ENCODE measurements around the gene C3orf80. TPM values are rescaled to one million over a fixed set of nuclear protein-coding genes. Genes with fewer than 3 reads are reported as not detected.

The C3orf80 gene
- total and polyA plus RNA-seq, 10 of the 15 experiments (the other 5 are each of a cell fraction or from before 2014, with no cell fraction given) = 0.02 to 0.04 TPM; not detected in 8

DNA sequence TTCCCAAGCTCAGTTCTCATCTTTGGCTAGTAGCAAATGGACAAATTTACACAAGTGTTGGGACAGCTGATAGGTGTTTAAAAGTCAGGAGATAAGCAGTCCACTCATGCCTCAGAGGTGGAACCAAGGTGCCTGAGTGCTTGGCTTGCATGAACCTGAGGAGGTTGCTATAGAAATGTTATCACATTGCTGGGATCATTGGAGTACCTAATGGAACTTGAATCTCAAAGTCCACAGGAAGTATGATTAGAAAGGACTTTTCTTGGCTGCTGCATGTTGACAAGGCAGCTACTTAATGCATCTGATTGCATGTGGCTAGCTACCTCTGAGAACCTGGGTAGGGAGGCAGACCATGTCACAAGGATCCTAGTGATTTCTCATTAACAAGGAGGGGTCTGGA, 39.5 kb upstream of the C3orf80 start (continued):
- no peak for TF ChIP-seq RBBP5 (conservative IDR thresholded peaks at IDR 0.05)

DNA sequence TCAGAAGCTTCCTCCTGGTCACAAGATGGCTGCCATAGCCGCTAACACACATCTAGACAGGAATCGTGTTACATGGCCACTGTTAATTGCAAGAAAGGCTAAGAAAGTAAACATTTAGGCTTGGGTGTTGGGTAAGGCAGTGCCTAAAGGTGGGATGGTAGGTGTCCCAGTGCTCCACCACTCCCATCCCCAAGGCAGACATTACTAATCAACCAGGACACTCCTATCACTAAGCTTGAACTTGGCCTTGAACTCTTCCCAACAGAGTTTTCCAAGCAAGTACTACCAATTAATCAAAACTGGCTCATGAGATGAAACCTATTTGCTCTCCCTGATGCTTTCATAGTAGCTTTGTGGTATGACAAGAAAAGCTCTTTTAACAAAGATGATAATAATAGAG, 37.9 kb upstream of the C3orf80 start:
- ChIA-PET CTCF (interaction anchor here (1.7 kb wide), 1 partner anchor 24 kb away, joined by 4 read pairs; no protein-coding TSS in a partner anchor), RAD21 (ENCODE audit: unreplicated experiment) (no interaction called here), SMC1A (ENCODE audit: uncharacterized antibody, unreplicated experiment) (interaction anchor here (0.6 to 0.9 kb wide), 3 partner anchors 143 to 155 kb away, joined by 3 read pairs; no protein-coding TSS in a partner anchor), POLR2A (no interaction called here)
- Histone ChIP-seq H3K4me1 (ENCODE audit: control insufficient read depth, insufficient read depth, low read length) (no peaks in the 10 kb centered on the region), H2AFZ (ENCODE audit: control insufficient read depth, low read depth, low read length) (no peak overlapping the region), H4K20me1 (ENCODE audit: control insufficient read depth, insufficient read depth) (no peaks in the 10 kb centered on the region), H3K79me2 (ENCODE audit: control insufficient read depth, insufficient read depth, low read length) (no peaks in the 10 kb centered on the region), H3K4me3 (no peak overlapping the region), H3K27ac (ENCODE audit: control insufficient read depth, insufficient read depth) (no peak overlapping the region), H3K9ac (ENCODE audit: control insufficient read depth, insufficient read depth, low read length) (no peak overlapping the region), H3K36me3 (ENCODE audit: control insufficient read depth in 2 of 2, insufficient read depth in 2 of 2, low read length in 1 of 2) (no peaks in the 10 kb centered on the region), H3K4me2 (ENCODE audit: control insufficient read depth, insufficient read depth) (no peak overlapping the region), H3K9me3 (replicated peaks; ENCODE audit: control insufficient read depth, insufficient read depth, low read length) (no peaks in the 10 kb centered on the region), H3K27me3 (replicated peaks in 1 of 2; ENCODE audit: control insufficient read depth in 2 of 2, insufficient read depth in 2 of 2, low read length in 1 of 2) (no peaks in the 10 kb centered on the region)
- no peak for ATAC-seq
- no peak for FAIRE-seq
- in situ Hi-C loops (cut with MboI) (no loop called here), intact Hi-C loops (cut with micrococcal nuclease; ENCODE audit: unreplicated experiment) (no loop called here)
- no TSS peak for BruUV-seq (replicated peaks)
- no peak for TF ChIP-seq IKZF1 (conservative IDR thresholded peaks at IDR 0.05)
- 0 out of 2 replicates have a peak, but pooled peaks have one; percentile 34 for TF ChIP-seq YY1 (IDR thresholded peaks at IDR 0.05; ENCODE audit: low read depth, low read length)
- TF ChIP-seq HDAC2 (IDR thresholded peaks at IDR 0.05) = no peak
- no peak for DNase-seq (ENCODE audit: low read depth, low spot score)
- WGBS (ENCODE audit: insufficient coverage, insufficient replicate concordance, low lambda C conversion rate, missing lambda C conversion rate) = 50% methylated on average over 2 of the region's 2 CpGs

DNA sequence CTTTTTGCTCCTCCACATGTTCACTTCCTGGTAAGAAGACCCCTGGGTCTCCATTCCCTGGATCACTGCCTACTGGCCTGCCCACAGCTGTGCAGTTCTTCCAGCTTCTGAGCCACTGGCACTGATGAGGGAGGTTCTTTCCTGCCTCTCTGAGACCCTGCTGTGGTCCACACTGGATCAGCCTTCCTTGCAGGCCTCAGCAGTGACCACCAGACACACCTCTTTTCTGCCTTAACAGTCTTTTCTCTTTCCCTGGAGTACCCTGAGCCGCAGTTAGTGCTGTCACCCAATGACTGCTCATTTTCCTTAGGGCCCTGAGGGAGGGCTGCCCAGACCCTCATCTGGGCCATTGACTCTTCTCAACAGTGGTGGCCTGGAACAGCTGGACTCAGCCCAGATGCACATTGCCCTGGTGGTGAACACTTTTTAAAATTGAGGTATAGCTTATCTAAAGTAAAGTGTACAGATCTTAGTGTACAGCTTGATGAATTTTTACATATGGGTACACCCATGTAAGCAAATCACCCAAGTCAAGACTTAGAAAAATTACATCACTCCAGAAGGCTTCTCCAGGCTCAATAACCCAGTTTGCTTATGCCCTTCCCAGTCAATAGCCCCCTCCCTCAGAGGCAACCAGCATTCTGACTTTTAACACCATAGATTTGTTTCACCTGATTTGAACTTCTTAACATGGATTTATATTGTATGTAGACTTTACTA, 32.8 kb upstream of the C3orf80 start:
- in situ Hi-C loops (cut with MboI) (no loop called here), intact Hi-C loops (cut with micrococcal nuclease; ENCODE audit: unreplicated experiment) (no loop called here)
- Histone ChIP-seq H3K4me1 (ENCODE audit: control insufficient read depth, insufficient read depth, low read length) (no peaks in the 10 kb centered on the region), H3K4me2 (ENCODE audit: control insufficient read depth, insufficient read depth) (no peak overlapping the region), H3K9me3 (replicated peaks; ENCODE audit: control insufficient read depth, insufficient read depth, low read length) (no peaks in the 10 kb centered on the region), H2AFZ (ENCODE audit: control insufficient read depth, low read depth, low read length) (no peak overlapping the region), H3K27ac (ENCODE audit: control insufficient read depth, insufficient read depth) (no peak overlapping the region), H3K36me3 (ENCODE audit: control insufficient read depth in 2 of 2, insufficient read depth in 2 of 2, low read length in 1 of 2) (no peaks in the 10 kb centered on the region), H3K4me3 (no peak overlapping the region), H3K27me3 (replicated peaks in 1 of 2; ENCODE audit: control insufficient read depth in 2 of 2, insufficient read depth in 2 of 2, low read length in 1 of 2) (no peaks in the 10 kb centered on the region), H3K79me2 (ENCODE audit: control insufficient read depth, insufficient read depth, low read length) (no peaks in the 10 kb centered on the region), H3K9ac (ENCODE audit: control insufficient read depth, insufficient read depth, low read length) (no peak overlapping the region), H4K20me1 (ENCODE audit: control insufficient read depth, insufficient read depth) (no peaks in the 10 kb centered on the region)
- 80% methylated on average over 1 of the region's 1 CpG for WGBS (ENCODE audit: insufficient coverage, insufficient replicate concordance, low lambda C conversion rate, missing lambda C conversion rate)
- no peak for TF ChIP-seq ZNF217 (IDR thresholded peaks at IDR 0.05)
- no peak for TF ChIP-seq EED (IDR thresholded peaks at IDR 0.05; ENCODE audit: low read depth)
- no peak for TF ChIP-seq CHD1 (IDR thresholded peaks at IDR 0.05; ENCODE audit: low read depth, low read length)
- no peak for TF ChIP-seq BHLHE40 (IDR thresholded peaks at IDR 0.05; ENCODE audit: borderline replicate concordance in 1 of 2, low read depth in 2 of 2, low read length in 1 of 2)
- no peak for TF ChIP-seq NFXL1 (IDR thresholded peaks at IDR 0.05; ENCODE audit: borderline replicate concordance)
- TF ChIP-seq NR2C2 (IDR thresholded peaks at IDR 0.05; ENCODE audit: borderline replicate concordance, control insufficient read depth, insufficient read length, low read depth) = no peak
- no peak for TF ChIP-seq SUZ12 (IDR thresholded peaks at IDR 0.05; ENCODE audit: unreplicated experiment)
- no peak for TF ChIP-seq RFX5 (IDR thresholded peaks at IDR 0.05; ENCODE audit: low read depth, low read length)
- TF ChIP-seq, protein P1, sequence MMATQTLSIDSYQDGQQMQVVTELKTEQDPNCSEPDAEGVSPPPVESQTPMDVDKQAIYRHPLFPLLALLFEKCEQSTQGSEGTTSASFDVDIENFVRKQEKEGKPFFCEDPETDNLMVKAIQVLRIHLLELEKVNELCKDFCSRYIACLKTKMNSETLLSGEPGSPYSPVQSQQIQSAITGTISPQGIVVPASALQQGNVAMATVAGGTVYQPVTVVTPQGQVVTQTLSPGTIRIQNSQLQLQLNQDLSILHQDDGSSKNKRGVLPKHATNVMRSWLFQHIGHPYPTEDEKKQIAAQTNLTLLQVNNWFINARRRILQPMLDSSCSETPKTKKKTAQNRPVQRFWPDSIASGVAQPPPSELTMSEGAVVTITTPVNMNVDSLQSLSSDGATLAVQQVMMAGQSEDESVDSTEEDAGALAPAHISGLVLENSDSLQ (IDR thresholded peaks at IDR 0.05) = no peak
- no peak for TF ChIP-seq ZNF207 (IDR thresholded peaks at IDR 0.05; ENCODE audit: borderline replicate concordance)
- no peak for TF ChIP-seq CBX3 (IDR thresholded peaks at IDR 0.05; ENCODE audit: borderline replicate concordance, low read depth)
- TF ChIP-seq, protein P2, sequence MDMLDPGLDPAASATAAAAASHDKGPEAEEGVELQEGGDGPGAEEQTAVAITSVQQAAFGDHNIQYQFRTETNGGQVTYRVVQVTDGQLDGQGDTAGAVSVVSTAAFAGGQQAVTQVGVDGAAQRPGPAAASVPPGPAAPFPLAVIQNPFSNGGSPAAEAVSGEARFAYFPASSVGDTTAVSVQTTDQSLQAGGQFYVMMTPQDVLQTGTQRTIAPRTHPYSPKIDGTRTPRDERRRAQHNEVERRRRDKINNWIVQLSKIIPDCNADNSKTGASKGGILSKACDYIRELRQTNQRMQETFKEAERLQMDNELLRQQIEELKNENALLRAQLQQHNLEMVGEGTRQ (IDR thresholded peaks at IDR 0.05; ENCODE audit: borderline replicate concordance, low read depth, low read length) = no peak
- ChIA-PET CTCF (interaction anchor here (1.0 kb wide), 1 partner anchor 19 kb away, joined by 3 read pairs; no protein-coding TSS in a partner anchor), RAD21 (ENCODE audit: unreplicated experiment) (no interaction called here), POLR2A (no interaction called here), SMC1A (ENCODE audit: uncharacterized antibody, unreplicated experiment) (no interaction called here)
- DNase-seq (ENCODE audit: low read depth, low spot score) (no peak), FAIRE-seq (no peak), ATAC-seq (no peak)
- no TSS peak for BruUV-seq (replicated peaks)

Measured in GM12878 (cell line).